ENCODE results near the gene RBL2. TPM values are rescaled to one million over a fixed set of nuclear protein-coding genes. Genes with fewer than 3 reads are reported as not detected.

The RBL2 gene
- total RNA-seq, 1 experiment from 2014 or later, result 38.4 TPM

DNA sequence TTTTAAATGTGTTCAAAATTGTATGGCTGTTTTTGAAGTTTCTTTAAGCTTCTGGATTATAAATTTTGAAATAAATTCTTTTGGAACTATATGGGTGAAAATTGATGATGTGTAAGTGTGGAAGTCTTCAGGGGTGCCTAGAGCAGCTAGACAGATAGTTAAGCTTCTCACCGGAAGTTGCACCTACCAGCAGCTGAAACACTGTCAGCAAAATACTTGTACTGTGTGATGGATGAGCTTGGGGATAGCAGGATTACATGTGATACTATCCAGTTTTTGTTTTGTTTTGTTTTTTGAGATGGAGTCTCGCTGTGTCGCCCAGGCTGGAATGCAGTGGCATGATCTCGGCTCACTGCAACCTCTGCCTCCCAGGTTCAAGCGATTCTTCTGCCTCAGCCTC is 19.7 kb downstream of the RBL2 start:
- ATAC-seq (no peak), DNase-seq (ENCODE audit: low spot score) (no peak)
- no peaks in the 10 kb centered on the region for H3K27me3 Mint-ChIP-seq (ENCODE audit: low read depth)
- peaks cover 40% of the 10 kb centered on the region for H3K36me3 Mint-ChIP-seq
- H3K4me3 Mint-ChIP-seq, result no peak overlapping the region
- no peaks in the 10 kb centered on the region for H3K9me3 Mint-ChIP-seq
- CTCF ChIA-PET, result no interaction called here
- TF ChIP-seq ZNF138 (CRISPR knock-in tag; conservative IDR thresholded peaks at IDR 0.05), result no peak
- no peak for TF ChIP-seq CREM (CRISPR knock-in tag; IDR thresholded peaks at IDR 0.05)
- no peak for TF ChIP-seq TEAD1 (CRISPR knock-in tag; IDR thresholded peaks at IDR 0.05)
- no peak for TF ChIP-seq NFYB (CRISPR knock-in tag; conservative IDR thresholded peaks at IDR 0.05; ENCODE audit: low read depth)
- no peak for TF ChIP-seq NFE2L1 (CRISPR knock-in tag; IDR thresholded peaks at IDR 0.05)
- TF ChIP-seq, protein P1, sequence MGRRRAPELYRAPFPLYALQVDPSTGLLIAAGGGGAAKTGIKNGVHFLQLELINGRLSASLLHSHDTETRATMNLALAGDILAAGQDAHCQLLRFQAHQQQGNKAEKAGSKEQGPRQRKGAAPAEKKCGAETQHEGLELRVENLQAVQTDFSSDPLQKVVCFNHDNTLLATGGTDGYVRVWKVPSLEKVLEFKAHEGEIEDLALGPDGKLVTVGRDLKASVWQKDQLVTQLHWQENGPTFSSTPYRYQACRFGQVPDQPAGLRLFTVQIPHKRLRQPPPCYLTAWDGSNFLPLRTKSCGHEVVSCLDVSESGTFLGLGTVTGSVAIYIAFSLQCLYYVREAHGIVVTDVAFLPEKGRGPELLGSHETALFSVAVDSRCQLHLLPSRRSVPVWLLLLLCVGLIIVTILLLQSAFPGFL (CRISPR knock-in tag; IDR thresholded peaks at IDR 0.05; ENCODE audit: borderline replicate concordance), result no peak
- no peak for TF ChIP-seq PRRX2 (CRISPR knock-in tag; IDR thresholded peaks at IDR 0.05)
- TF ChIP-seq, protein P2, sequence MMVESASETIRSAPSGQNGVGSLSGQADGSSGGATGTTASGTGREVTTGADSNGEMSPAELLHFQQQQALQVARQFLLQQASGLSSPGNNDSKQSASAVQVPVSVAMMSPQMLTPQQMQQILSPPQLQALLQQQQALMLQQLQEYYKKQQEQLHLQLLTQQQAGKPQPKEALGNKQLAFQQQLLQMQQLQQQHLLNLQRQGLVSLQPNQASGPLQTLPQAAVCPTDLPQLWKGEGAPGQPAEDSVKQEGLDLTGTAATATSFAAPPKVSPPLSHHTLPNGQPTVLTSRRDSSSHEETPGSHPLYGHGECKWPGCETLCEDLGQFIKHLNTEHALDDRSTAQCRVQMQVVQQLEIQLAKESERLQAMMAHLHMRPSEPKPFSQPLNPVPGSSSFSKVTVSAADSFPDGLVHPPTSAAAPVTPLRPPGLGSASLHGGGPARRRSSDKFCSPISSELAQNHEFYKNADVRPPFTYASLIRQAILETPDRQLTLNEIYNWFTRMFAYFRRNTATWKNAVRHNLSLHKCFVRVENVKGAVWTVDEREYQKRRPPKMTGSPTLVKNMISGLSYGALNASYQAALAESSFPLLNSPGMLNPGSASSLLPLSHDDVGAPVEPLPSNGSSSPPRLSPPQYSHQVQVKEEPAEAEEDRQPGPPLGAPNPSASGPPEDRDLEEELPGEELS (CRISPR knock-in tag; IDR thresholded peaks at IDR 0.05), result no peak
- no peak for TF ChIP-seq FOXK1 (CRISPR knock-in tag; IDR thresholded peaks at IDR 0.05)
- no peak for TF ChIP-seq ZNF232 (CRISPR knock-in tag; IDR thresholded peaks at IDR 0.05)
- no peak for TF ChIP-seq SMAD3 (CRISPR knock-in tag; IDR thresholded peaks at IDR 0.05; ENCODE audit: borderline replicate concordance)
- TF ChIP-seq, protein P3, sequence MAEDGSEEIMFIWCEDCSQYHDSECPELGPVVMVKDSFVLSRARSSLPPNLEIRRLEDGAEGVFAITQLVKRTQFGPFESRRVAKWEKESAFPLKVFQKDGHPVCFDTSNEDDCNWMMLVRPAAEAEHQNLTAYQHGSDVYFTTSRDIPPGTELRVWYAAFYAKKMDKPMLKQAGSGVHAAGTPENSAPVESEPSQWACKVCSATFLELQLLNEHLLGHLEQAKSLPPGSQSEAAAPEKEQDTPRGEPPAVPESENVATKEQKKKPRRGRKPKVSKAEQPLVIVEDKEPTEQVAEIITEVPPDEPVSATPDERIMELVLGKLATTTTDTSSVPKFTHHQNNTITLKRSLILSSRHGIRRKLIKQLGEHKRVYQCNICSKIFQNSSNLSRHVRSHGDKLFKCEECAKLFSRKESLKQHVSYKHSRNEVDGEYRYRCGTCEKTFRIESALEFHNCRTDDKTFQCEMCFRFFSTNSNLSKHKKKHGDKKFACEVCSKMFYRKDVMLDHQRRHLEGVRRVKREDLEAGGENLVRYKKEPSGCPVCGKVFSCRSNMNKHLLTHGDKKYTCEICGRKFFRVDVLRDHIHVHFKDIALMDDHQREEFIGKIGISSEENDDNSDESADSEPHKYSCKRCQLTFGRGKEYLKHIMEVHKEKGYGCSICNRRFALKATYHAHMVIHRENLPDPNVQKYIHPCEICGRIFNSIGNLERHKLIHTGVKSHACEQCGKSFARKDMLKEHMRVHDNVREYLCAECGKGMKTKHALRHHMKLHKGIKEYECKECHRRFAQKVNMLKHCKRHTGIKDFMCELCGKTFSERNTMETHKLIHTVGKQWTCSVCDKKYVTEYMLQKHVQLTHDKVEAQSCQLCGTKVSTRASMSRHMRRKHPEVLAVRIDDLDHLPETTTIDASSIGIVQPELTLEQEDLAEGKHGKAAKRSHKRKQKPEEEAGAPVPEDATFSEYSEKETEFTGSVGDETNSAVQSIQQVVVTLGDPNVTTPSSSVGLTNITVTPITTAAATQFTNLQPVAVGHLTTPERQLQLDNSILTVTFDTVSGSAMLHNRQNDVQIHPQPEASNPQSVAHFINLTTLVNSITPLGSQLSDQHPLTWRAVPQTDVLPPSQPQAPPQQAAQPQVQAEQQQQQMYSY (CRISPR knock-in tag; IDR thresholded peaks at IDR 0.05), result no peak
- TF ChIP-seq, protein P4, sequence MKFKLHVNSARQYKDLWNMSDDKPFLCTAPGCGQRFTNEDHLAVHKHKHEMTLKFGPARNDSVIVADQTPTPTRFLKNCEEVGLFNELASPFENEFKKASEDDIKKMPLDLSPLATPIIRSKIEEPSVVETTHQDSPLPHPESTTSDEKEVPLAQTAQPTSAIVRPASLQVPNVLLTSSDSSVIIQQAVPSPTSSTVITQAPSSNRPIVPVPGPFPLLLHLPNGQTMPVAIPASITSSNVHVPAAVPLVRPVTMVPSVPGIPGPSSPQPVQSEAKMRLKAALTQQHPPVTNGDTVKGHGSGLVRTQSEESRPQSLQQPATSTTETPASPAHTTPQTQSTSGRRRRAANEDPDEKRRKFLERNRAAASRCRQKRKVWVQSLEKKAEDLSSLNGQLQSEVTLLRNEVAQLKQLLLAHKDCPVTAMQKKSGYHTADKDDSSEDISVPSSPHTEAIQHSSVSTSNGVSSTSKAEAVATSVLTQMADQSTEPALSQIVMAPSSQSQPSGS (CRISPR knock-in tag; IDR thresholded peaks at IDR 0.05; ENCODE audit: borderline replicate concordance, low read depth), result no peak
- TF ChIP-seq, protein P5, sequence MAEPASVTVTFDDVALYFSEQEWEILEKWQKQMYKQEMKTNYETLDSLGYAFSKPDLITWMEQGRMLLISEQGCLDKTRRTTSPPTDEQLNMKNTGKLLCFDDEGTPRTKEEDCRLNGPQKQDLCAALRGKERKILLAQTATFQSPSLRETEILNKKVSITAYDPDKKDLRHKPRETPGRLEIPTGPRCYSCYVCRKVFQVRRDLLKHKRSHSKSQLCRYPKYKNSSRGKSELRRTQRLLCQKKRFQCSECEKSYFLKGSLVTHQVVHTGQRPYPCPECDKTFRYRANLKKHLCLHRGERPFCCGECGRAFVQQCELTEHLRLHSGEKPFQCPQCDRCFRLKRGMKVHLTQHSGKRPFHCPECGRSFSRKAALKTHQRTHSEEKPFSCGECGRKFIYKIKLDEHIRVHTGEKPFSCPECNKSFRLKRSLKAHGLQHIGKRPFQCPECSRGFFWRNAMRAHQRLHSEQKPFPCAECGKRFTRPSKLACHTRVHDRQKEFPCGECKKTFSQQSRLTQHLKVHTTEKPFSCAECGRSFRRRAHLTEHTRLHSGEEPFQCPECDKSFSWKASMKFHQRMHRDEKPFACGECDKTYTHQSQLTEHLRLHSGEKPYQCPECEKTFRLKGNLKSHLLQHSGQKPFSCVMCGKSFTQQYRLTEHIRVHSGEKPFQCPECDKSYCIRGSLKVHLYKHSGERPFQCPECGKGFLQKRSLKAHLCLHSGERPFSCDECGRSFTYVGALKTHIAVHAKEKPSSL (CRISPR knock-in tag; conservative IDR thresholded peaks at IDR 0.05), result no peak
- TF ChIP-seq, protein P6, sequence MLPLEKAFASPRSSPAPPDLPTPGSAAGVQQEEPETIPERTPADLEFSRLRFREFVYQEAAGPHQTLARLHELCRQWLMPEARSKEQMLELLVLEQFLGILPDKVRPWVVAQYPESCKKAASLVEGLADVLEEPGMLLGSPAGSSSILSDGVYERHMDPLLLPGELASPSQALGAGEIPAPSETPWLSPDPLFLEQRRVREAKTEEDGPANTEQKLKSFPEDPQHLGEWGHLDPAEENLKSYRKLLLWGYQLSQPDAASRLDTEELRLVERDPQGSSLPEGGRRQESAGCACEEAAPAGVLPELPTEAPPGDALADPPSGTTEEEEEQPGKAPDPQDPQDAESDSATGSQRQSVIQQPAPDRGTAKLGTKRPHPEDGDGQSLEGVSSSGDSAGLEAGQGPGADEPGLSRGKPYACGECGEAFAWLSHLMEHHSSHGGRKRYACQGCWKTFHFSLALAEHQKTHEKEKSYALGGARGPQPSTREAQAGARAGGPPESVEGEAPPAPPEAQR (CRISPR knock-in tag; IDR thresholded peaks at IDR 0.05), result no peak
- TF ChIP-seq, protein P7, sequence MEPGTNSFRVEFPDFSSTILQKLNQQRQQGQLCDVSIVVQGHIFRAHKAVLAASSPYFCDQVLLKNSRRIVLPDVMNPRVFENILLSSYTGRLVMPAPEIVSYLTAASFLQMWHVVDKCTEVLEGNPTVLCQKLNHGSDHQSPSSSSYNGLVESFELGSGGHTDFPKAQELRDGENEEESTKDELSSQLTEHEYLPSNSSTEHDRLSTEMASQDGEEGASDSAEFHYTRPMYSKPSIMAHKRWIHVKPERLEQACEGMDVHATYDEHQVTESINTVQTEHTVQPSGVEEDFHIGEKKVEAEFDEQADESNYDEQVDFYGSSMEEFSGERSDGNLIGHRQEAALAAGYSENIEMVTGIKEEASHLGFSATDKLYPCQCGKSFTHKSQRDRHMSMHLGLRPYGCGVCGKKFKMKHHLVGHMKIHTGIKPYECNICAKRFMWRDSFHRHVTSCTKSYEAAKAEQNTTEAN (CRISPR knock-in tag; IDR thresholded peaks at IDR 0.05), result no peak
- no peak for TF ChIP-seq ATF1 (CRISPR knock-in tag; IDR thresholded peaks at IDR 0.05)
- no peak for TF ChIP-seq JAZF1 (CRISPR knock-in tag; IDR thresholded peaks at IDR 0.05)
- TF ChIP-seq, protein P8, sequence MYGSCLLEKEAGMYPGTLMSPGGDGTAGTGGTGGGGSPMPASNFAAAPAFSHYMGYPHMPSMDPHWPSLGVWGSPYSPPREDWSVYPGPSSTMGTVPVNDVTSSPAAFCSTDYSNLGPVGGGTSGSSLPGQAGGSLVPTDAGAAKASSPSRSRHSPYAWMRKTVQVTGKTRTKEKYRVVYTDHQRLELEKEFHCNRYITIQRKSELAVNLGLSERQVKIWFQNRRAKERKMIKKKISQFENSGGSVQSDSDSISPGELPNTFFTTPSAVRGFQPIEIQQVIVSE (CRISPR knock-in tag; IDR thresholded peaks at IDR 0.05; ENCODE audit: borderline replicate concordance), result no peak
- TF ChIP-seq NR1H2 (CRISPR knock-in tag; IDR thresholded peaks at IDR 0.05), result no peak
- POLR2A ChIA-PET, result no interaction called here
- H3K27ac Mint-ChIP-seq, result no peak overlapping the region
- no peaks in the 10 kb centered on the region; the same call in 1 of the 2 replicates for H3K4me1 Mint-ChIP-seq
